Measurements from ENCODE around the gene TRIM71. TPM values are rescaled to one million over a fixed set of nuclear protein-coding genes. Genes with fewer than 3 reads are reported as not detected.

The TRIM71 gene
- total RNA-seq, 4 donors from 2014 or later: not detected

GRCh38 chr3:32862936-32863487 lies 45.2 kb downstream of the TRIM71 start:
- TF ChIP-seq POLR2A (IDR thresholded peaks at IDR 0.05): no peak
- no peak for TF ChIP-seq EP300 (IDR thresholded peaks at IDR 0.05; ENCODE audit: low read depth)
- TF ChIP-seq POLR2AphosphoS5 (IDR thresholded peaks at IDR 0.05): no peak
- no peak for TF ChIP-seq CTCF (IDR thresholded peaks at IDR 0.05)
- no peaks in the 10 kb centered on the region for H3K27me3 ChIP-seq
- intact Hi-C loops (cut with DNase I; ENCODE audit: low total_unique reads) (no loop called here), in situ Hi-C loops (cut with MboI; ENCODE audit: low pct_ligation_motif_present in 1 of 4, low pct_unique_long_range_greater_than_20kb in 1 of 4, low sequenced_read_pairs in 3 of 4) (no loop called here)
- no peak overlapping the region for H3K27ac ChIP-seq
- no peaks in the 10 kb centered on the region for H3K9me3 ChIP-seq
- no peak for DNase-seq
- H3K4me1 ChIP-seq: no peaks in the 10 kb centered on the region
- H3K36me3 ChIP-seq: no peaks in the 10 kb centered on the region
- H3K4me3 ChIP-seq: no peak overlapping the region
- 85 to 88% methylated on average over 3 to 5 of the region's 5 CpGs for WGBS, 2 donors (ENCODE audit: low coverage in 1 of 2)

- H3K27me3 ChIP-seq: no peaks in the 10 kb centered on the region
- WGBS, 2 donors (ENCODE audit: low coverage in 1 of 2): 26 to 45% methylated on average over 6 of the region's 6 CpGs
- intact Hi-C loops (cut with DNase I; ENCODE audit: low total_unique reads) (no loop called here), in situ Hi-C loops (cut with MboI; ENCODE audit: low pct_ligation_motif_present in 1 of 4, low pct_unique_long_range_greater_than_20kb in 1 of 4, low sequenced_read_pairs in 3 of 4) (no loop called here)
- TF ChIP-seq CTCF (IDR thresholded peaks at IDR 0.05) (no peak), EP300 (IDR thresholded peaks at IDR 0.05; ENCODE audit: low read depth) (no peak), POLR2AphosphoS5 (IDR thresholded peaks at IDR 0.05) (no peak), POLR2A (IDR thresholded peaks at IDR 0.05) (no peak)
- H3K4me3 ChIP-seq: no peak overlapping the region
- DNase-seq: no peak
- no peak overlapping the region for H3K27ac ChIP-seq
- no peaks in the 10 kb centered on the region for H3K36me3 ChIP-seq
- no peaks in the 10 kb centered on the region for H3K9me3 ChIP-seq
- no peaks in the 10 kb centered on the region for H3K4me1 ChIP-seq
Observed at GRCh38 chr3:32865383-32865782, 47.6 kb downstream of the TRIM71 start.

- WGBS, 2 donors (ENCODE audit: low coverage in 1 of 2): 97% methylated on average over 5 of the region's 5 CpGs; no CpG with 5 or more reads in 1 of the 2 donors
Observed at GRCh38 chr3:32866533-32866932, 48.7 kb downstream of the TRIM71 start.

GRCh38 chr3:32867954-32868353 lies 50.2 kb downstream of the TRIM71 start:
- no peak for DNase-seq
- Histone ChIP-seq H3K9me3 (no peaks in the 10 kb centered on the region), H3K27ac (no peak overlapping the region), H3K4me1 (no peaks in the 10 kb centered on the region), H3K27me3 (no peaks in the 10 kb centered on the region), H3K36me3 (no peaks in the 10 kb centered on the region), H3K4me3 (no peak overlapping the region)
- TF ChIP-seq POLR2AphosphoS5 (IDR thresholded peaks at IDR 0.05) (no peak), POLR2A (IDR thresholded peaks at IDR 0.05) (no peak), CTCF (IDR thresholded peaks at IDR 0.05) (no peak), EP300 (IDR thresholded peaks at IDR 0.05; ENCODE audit: low read depth) (no peak)
- in situ Hi-C loops (cut with MboI; ENCODE audit: low pct_ligation_motif_present in 1 of 4, low pct_unique_long_range_greater_than_20kb in 1 of 4, low sequenced_read_pairs in 3 of 4) (no loop called here), intact Hi-C loops (cut with DNase I; ENCODE audit: low total_unique reads) (no loop called here)
- WGBS, 2 donors (ENCODE audit: low coverage in 1 of 2): 87 to 94% methylated on average over 4 to 5 of the region's 5 CpGs

More at GRCh38 chr3:32866533-32866932, 48.7 kb downstream of the TRIM71 start:
- no peak for DNase-seq
- Histone ChIP-seq H3K27me3 (no peaks in the 10 kb centered on the region), H3K9me3 (no peaks in the 10 kb centered on the region), H3K4me3 (no peak overlapping the region), H3K4me1 (no peaks in the 10 kb centered on the region), H3K36me3 (no peaks in the 10 kb centered on the region), H3K27ac (no peak overlapping the region)
- in situ Hi-C loops (cut with MboI; ENCODE audit: low pct_ligation_motif_present in 1 of 4, low pct_unique_long_range_greater_than_20kb in 1 of 4, low sequenced_read_pairs in 3 of 4): no loop called here
- no peak for TF ChIP-seq POLR2A (IDR thresholded peaks at IDR 0.05)
- no peak for TF ChIP-seq CTCF (IDR thresholded peaks at IDR 0.05)
- intact Hi-C loops (cut with DNase I; ENCODE audit: low total_unique reads): no loop called here

All from transverse colon (tissue), 4 donors.